SK-N-SH (cell line): ENCODE results near the gene FCRLB. TPM values are rescaled to one million over a fixed set of nuclear protein-coding genes. Genes with fewer than 3 reads are reported as not detected.

Experiments
- CTCF ChIA-PET: fragments of 300-600, 350-600 bp; formaldehyde crosslinking; extraction: SDS; loops from one replicate; lab custom pipeline; 2021; lab: Yijun Ruan, JAX
- POLR2A ChIA-PET: fragments of 350-600 bp; sonication (Branson Sonifier 250); formaldehyde crosslinking; extraction: SDS; loops from one replicate; lab custom pipeline; 2020; ENCODE audit warnings: antibody characterized with exemption, inconsistent platforms; lab: Yijun Ruan, JAX
- DNase-seq: peaks from one replicate; pipeline ENCODE4 v3.0.0; 2012
- H2AFZ ChIP-seq: fragments of 200-600 bp; sonication (generic); 2 replicates; pipeline ENCODE4 v1.8.1; 2016; ENCODE audit warnings: antibody characterized with exemption, mild to moderate bottlenecking, low read depth
- H3F3A ChIP-seq: fragments of 200-600 bp; sonication (generic); replicated peaks from 2 replicates; pipeline ENCODE3; 2016; ENCODE audit warnings: antibody characterized with exemption, mild to moderate bottlenecking; ENCODE audit not compliant: insufficient read depth
- H3K27ac ChIP-seq, 2 experiments: fragments of 200-500 bp in 1 of 2; fragments of 200-600 bp in 1 of 2; sonication (Bioruptor generic) in 1 of 2; sonication (generic), shearing (Covaris generic) in 1 of 2; 2 replicates each; pipeline versions ENCODE4 v1.5.1 to v1.6.1; 2014 to 2016; ENCODE audit warnings: low read depth in 2 of 2, inconsistent platforms in 1 of 2, low read length in 1 of 2, mild to moderate bottlenecking in 1 of 2, mixed read lengths in 1 of 2
- H3K27me3 ChIP-seq: fragments of 200-600 bp; sonication (generic), shearing (Covaris generic); 2 replicates; pipeline ENCODE4 v1.6.1; 2016; ENCODE audit warnings: mixed run types; ENCODE audit not compliant: insufficient read depth
- H3K36me3 ChIP-seq, 2 experiments: fragments of 200-500 bp in 1 of 2; fragments of 200-600 bp in 1 of 2; sonication (Bioruptor generic) in 1 of 2; sonication (generic) in 1 of 2; replicated peaks in 1 of 2; 2 replicates each; pipeline versions ENCODE3 to v1.5.1; 2014 to 2016; ENCODE audit warnings: low read length in 1 of 2, mild to moderate bottlenecking in 1 of 2; ENCODE audit not compliant: insufficient read depth in 2 of 2, control insufficient read depth in 1 of 2
- H3K4me1 ChIP-seq, 2 experiments: fragments of 200-500 bp in 1 of 2; fragments of 200-600 bp in 1 of 2; sonication (Bioruptor generic) in 1 of 2; sonication (generic), shearing (Covaris generic) in 1 of 2; 2 replicates each; pipeline versions ENCODE4 v1.5.1 to v1.6.1; 2014 to 2016; ENCODE audit warnings: low read depth in 1 of 2, low read length in 1 of 2, mixed run types in 1 of 2; ENCODE audit not compliant: insufficient read depth in 2 of 2, control insufficient read depth in 1 of 2
- H3K4me2 ChIP-seq: fragments of 200-600 bp; sonication (generic), shearing (Covaris generic); 2 replicates; pipeline ENCODE4 v1.6.1; 2017; ENCODE audit warnings: mixed run types
- H3K4me3 ChIP-seq, 2 experiments: fragments of 200-500 bp in 1 of 2; fragments of 200-600 bp in 1 of 2; sonication (Bioruptor generic) in 1 of 2; sonication (generic), shearing (Covaris generic) in 1 of 2; 2 replicates each; pipeline versions ENCODE4 v1.5.1 to v1.8.1; 2014 to 2016; ENCODE audit warnings: low read depth in 2 of 2, inconsistent platforms in 1 of 2, low read length in 1 of 2, mild to moderate bottlenecking in 1 of 2, mixed read lengths in 1 of 2, moderate library complexity in 1 of 2
- H3K79me2 ChIP-seq: fragments of 200-600 bp; sonication (generic); 2 replicates; pipeline ENCODE4 v1.8.1; 2017; ENCODE audit warnings: mild to moderate bottlenecking; ENCODE audit not compliant: insufficient read depth
- H3K9ac ChIP-seq: fragments of 200-600 bp; sonication (generic); 2 replicates; pipeline ENCODE4 v1.6.1; 2017; ENCODE audit warnings: mixed run types
- H3K9me2 ChIP-seq: fragments of 200-600 bp; sonication (generic); 2 replicates; pipeline ENCODE4 v1.6.1; 2017; ENCODE audit warnings: mixed run types
- H3K9me3 ChIP-seq: fragments of 200-600 bp; sonication (generic); 2 replicates; pipeline ENCODE4 v1.6.1; 2017; ENCODE audit warnings: mixed run types, mild to moderate bottlenecking, moderate library complexity
- H4K20me1 ChIP-seq: fragments of 200-600 bp; sonication (generic); 2 replicates; pipeline ENCODE4 v1.6.1; 2017; ENCODE audit warnings: mild to moderate bottlenecking, mixed run types; ENCODE audit not compliant: insufficient read depth
- EZH2phosphoT487 ChIP-seq: fragments of 200-600 bp; sonication (generic); IDR thresholded peaks from 2 replicates; pipeline ENCODE4 v1.6.1; 2017; ENCODE audit warnings: low read depth, mixed run types, mild to moderate bottlenecking, antibody characterized with exemption, moderate library complexity, borderline replicate concordance
- JUND ChIP-seq: IDR thresholded peaks from 2 replicates; pipeline ENCODE4 v1.4.0; 2012
- NRF1 ChIP-seq: IDR thresholded peaks from 2 replicates; pipeline ENCODE4 v1.6.1; 2012; ENCODE audit warnings: low read depth, mild to moderate bottlenecking, low read length
- POLR2AphosphoS5 ChIP-seq: IDR thresholded peaks from 2 replicates; pipeline ENCODE4 v1.6.1; 2012; ENCODE audit warnings: low read depth, low read length
- REST ChIP-seq: IDR thresholded peaks from 2 replicates; pipeline ENCODE4 v1.6.1; 2012; ENCODE audit warnings: mild to moderate bottlenecking, low read depth, low read length, moderate library complexity
- RXRA ChIP-seq: IDR thresholded peaks from 2 replicates; pipeline ENCODE4 v1.4.0; 2012; ENCODE audit warnings: low read depth, mild to moderate bottlenecking, borderline replicate concordance
- SIN3A ChIP-seq: IDR thresholded peaks from 2 replicates; pipeline ENCODE4 v1.6.1; 2012; ENCODE audit warnings: low read depth, mild to moderate bottlenecking, low read length, moderate library complexity, borderline replicate concordance
- TCF12 ChIP-seq: IDR thresholded peaks from 2 replicates; pipeline ENCODE4 v1.4.0; 2012
- TEAD4 ChIP-seq: IDR thresholded peaks from 2 replicates; pipeline ENCODE4 v1.4.0; 2012; ENCODE audit warnings: mild to moderate bottlenecking, borderline replicate concordance; ENCODE audit not compliant: insufficient read depth
- YY1 ChIP-seq: IDR thresholded peaks from 2 replicates; pipeline ENCODE4 v1.4.0; 2012; ENCODE audit warnings: low read depth, mild to moderate bottlenecking
- ZBTB33 ChIP-seq: IDR thresholded peaks from 2 replicates; pipeline ENCODE4 v1.4.0; 2012; ENCODE audit warnings: low read depth, borderline replicate concordance
- polyA plus RNA-seq, 3 experiments: library from polyadenylated mRNA; depleted of rRNA; stranded (reverse); fragments of >200 nt; gene quantifications; 2 replicates each; pipeline ENCODE4 v1.2.3, GENCODE V29; 2012
- TF ChIP-seq, protein P1 (sequence below): IDR thresholded peaks from 2 replicates; pipeline ENCODE4; 2012
- TF ChIP-seq, protein P2 (sequence below): fragments of 150-350 bp; IDR thresholded peaks from 2 replicates; pipeline ENCODE4 v1.6.1; 2016; ENCODE audit warnings: mild to moderate bottlenecking, low read depth, low read length

FCRLB gene
- polyA plus RNA-seq, 1 of the 3 experiments (the other 2 are of a cell fraction), result 2.6 TPM

DNA sequence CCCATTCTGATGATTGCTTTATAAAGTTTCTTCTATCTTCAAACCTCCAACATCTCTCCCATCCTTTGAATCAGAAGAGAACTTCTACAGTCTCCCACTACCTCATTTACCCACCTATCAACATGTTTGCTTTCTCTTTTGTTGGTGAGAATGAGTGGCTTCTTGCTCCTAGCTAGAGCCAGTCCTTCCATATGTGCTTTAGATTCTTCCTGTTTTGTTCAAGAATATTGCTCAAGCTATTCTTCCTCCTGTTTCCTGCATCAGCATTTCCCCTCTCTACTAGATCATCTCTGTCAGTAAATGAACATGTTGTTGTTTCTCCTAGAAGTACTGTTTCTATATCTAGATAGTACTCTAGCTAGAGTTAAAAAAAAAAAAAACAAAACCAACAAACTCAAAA, 51.1 kb downstream of the FCRLB start:
- Histone ChIP-seq H3K9me3 (no peaks in the 10 kb centered on the region), H3K9ac (no peak overlapping the region), H3K79me2 (peaks cover 86% of the 10 kb centered on the region), H3K4me2 (no peak overlapping the region), H3K4me3 (no peak overlapping the region), H3K36me3 (no peaks in the 10 kb centered on the region), H3F3A (no peaks in the 10 kb centered on the region), H3K4me1 (peaks cover 0 to 4% of the 10 kb centered on the region in 2 experiments; a peak in 2 of 4 replicates), H3K27ac (no peak overlapping the region), H3K27me3 (no peaks in the 10 kb centered on the region), H3K9me2 (no peaks in the 10 kb centered on the region), H2AFZ (no peak overlapping the region; the same call in 1 of the 2 replicates), H4K20me1 (no peaks in the 10 kb centered on the region)
- POLR2A ChIA-PET, result no interaction called here
- CTCF ChIA-PET, result no interaction called here
- DNase-seq, result no peak
- TF ChIP-seq, protein P1, sequence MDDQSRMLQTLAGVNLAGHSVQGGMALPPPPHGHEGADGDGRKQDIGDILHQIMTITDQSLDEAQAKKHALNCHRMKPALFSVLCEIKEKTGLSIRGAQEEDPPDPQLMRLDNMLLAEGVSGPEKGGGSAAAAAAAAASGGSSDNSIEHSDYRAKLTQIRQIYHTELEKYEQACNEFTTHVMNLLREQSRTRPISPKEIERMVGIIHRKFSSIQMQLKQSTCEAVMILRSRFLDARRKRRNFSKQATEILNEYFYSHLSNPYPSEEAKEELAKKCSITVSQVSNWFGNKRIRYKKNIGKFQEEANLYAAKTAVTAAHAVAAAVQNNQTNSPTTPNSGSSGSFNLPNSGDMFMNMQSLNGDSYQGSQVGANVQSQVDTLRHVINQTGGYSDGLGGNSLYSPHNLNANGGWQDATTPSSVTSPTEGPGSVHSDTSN, result no peak
- no peak for TF ChIP-seq NRF1
- TF ChIP-seq POLR2AphosphoS5, result no peak
- no peak for TF ChIP-seq YY1
- no peak for TF ChIP-seq SIN3A
- no peak for TF ChIP-seq RXRA
- TF ChIP-seq, protein P2, sequence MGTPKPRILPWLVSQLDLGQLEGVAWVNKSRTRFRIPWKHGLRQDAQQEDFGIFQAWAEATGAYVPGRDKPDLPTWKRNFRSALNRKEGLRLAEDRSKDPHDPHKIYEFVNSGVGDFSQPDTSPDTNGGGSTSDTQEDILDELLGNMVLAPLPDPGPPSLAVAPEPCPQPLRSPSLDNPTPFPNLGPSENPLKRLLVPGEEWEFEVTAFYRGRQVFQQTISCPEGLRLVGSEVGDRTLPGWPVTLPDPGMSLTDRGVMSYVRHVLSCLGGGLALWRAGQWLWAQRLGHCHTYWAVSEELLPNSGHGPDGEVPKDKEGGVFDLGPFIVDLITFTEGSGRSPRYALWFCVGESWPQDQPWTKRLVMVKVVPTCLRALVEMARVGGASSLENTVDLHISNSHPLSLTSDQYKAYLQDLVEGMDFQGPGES, result no peak
- no peak for TF ChIP-seq TEAD4
- no peak for TF ChIP-seq ZBTB33
- TF ChIP-seq EZH2phosphoT487, result no peak
- no peak for TF ChIP-seq JUND
- TF ChIP-seq TCF12, result no peak
- no peak for TF ChIP-seq REST
